ENCODE data around the gene RASL11B. TPM values are rescaled to one million over a fixed set of nuclear protein-coding genes. Genes with fewer than 3 reads are reported as not detected.

Gene RASL11B
- total RNA-seq, 1 donor from 2014 or later, result 1.3 TPM

DNA sequence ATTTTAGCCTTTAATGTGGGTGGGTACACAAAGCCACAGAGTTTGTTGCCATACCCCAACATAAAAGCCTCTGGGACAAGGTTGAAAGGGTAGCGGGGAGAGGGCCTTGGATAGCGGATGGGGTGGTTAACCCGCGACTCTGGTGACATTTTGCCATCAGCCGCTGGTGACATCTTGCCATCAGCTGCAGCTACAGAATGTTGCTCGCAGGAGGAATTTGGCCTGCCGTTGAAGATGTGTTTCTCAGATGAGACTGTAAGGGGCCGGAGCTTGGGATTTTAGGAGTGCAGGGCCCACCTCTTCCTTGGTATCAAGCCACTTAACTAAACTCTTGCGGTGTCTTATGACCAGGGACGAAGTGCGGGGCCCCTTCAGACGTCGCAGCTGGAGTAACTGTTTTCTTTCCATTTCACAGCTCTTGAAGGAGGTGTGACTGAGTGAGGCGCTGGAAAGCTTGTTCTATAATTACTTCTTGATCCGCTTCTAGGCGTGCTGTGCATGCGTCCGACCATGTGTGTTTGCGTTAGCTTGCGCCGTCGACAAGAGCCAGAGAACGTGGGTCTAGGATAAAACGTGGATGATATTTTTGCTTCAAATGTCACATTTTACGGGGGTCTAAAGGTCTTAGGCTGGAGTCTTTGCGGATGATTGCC, 820 bp upstream of the RASL11B start:
- Histone ChIP-seq H3K4me3 (ENCODE audit: low read depth, low read length) (peak overlapping the region; percentile 69), H3K36me3 (ENCODE audit: control insufficient read depth, insufficient read depth, low read length) (peaks cover 3% of the 10 kb centered on the region), H3K27me3 (ENCODE audit: control insufficient read depth, insufficient read depth, low read length) (no peaks in the 10 kb centered on the region)
- FAIRE-seq (peak; percentile 18), DNase-seq (ENCODE audit: low read depth) (no peak)
- TF ChIP-seq, protein P1, sequence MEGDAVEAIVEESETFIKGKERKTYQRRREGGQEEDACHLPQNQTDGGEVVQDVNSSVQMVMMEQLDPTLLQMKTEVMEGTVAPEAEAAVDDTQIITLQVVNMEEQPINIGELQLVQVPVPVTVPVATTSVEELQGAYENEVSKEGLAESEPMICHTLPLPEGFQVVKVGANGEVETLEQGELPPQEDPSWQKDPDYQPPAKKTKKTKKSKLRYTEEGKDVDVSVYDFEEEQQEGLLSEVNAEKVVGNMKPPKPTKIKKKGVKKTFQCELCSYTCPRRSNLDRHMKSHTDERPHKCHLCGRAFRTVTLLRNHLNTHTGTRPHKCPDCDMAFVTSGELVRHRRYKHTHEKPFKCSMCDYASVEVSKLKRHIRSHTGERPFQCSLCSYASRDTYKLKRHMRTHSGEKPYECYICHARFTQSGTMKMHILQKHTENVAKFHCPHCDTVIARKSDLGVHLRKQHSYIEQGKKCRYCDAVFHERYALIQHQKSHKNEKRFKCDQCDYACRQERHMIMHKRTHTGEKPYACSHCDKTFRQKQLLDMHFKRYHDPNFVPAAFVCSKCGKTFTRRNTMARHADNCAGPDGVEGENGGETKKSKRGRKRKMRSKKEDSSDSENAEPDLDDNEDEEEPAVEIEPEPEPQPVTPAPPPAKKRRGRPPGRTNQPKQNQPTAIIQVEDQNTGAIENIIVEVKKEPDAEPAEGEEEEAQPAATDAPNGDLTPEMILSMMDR (IDR thresholded peaks at IDR 0.05; ENCODE audit: insufficient read depth, low read length, severe bottlenecking), result no peak

DNA sequence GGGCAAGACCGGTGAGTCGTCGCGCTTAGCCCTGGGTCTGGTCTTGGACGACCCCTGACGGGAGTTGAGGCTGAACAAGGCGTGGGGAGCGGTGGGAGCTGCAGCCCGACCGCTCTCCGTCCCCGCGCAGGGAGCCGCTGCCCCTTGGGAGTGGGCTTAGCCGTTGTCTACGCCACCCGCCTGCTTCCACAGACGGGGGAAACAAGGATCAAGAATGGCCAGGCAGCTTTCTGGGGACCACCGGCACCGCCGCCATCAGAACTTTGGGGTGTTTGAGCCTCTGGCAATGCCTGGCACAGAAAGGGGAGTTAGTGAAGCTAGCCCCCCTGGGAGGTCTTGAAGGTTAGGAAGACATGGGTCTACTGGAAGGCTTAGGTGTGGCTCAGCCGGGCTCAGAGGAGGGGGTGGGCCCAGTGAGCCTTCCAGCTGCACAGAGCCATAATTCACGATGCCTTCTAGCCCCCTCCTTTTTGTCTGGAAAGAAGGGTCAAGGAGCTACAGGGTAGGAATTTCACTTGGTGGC, 583 bp downstream of the RASL11B start:
- DNase-seq (ENCODE audit: low read depth), result no peak
- Histone ChIP-seq H3K27me3 (ENCODE audit: control insufficient read depth, insufficient read depth, low read length) (no peaks in the 10 kb centered on the region), H3K4me3 (ENCODE audit: low read depth, low read length) (peak overlapping the region; percentile 69), H3K36me3 (ENCODE audit: control insufficient read depth, insufficient read depth, low read length) (peaks cover 3% of the 10 kb centered on the region)
- TF ChIP-seq, protein P1 (IDR thresholded peaks at IDR 0.05; ENCODE audit: insufficient read depth, low read length, severe bottlenecking), result no peak
- no peak for FAIRE-seq

DNA sequence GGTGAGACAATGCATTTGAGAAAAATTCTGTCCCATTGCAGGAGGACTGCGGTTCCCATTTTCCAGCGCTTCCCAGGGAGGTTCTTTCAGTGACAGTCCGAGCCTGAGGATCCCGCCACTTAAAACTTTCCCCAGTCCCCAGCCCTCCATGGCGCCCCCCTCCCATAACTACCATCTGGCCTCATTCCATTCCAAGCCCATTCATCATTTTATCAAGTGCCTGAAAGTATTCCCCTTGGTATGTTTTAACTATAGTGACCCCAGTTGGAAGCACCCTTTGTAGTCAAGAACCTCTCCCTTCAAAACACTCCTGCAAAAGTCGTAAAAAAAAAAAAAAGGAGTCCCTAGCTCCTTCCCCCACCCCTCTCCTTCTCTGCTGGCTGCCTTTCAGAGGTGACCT, 1.2 kb downstream of the RASL11B start:
- FAIRE-seq, result no peak
- H3K4me3 ChIP-seq (ENCODE audit: low read depth, low read length), result no peak overlapping the region
- TF ChIP-seq, protein P1 (IDR thresholded peaks at IDR 0.05; ENCODE audit: insufficient read depth, low read length, severe bottlenecking), result no peak
- no peak for DNase-seq (ENCODE audit: low read depth)
- H3K36me3 ChIP-seq (ENCODE audit: control insufficient read depth, insufficient read depth, low read length), result peaks cover 3% of the 10 kb centered on the region
- no peaks in the 10 kb centered on the region for H3K27me3 ChIP-seq (ENCODE audit: control insufficient read depth, insufficient read depth, low read length)

DNA sequence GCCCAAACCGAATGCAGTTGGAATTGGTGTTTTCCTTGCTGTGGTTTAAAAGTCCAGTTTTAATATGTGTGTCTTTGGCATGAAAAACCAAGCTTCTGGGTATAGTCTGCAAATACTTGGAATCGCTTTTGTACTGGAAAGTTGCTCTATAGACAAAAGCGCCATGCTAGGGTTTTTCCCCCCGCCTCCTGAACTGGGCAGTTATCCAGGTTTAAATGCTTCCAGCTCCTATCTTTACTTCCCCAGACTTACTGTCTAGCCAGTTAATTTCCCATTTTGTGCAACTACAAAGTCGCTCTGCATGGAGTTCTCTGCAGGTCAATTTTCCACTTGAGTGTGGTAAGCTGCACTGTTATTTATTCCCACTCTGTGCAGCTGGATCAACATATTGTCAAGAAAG, 2.7 kb downstream of the RASL11B start:
- Histone ChIP-seq H3K27me3 (ENCODE audit: control insufficient read depth, insufficient read depth, low read length) (no peaks in the 10 kb centered on the region), H3K4me3 (ENCODE audit: low read depth, low read length) (no peak overlapping the region), H3K36me3 (ENCODE audit: control insufficient read depth, insufficient read depth, low read length) (peaks cover 3% of the 10 kb centered on the region)
- TF ChIP-seq, protein P1 (IDR thresholded peaks at IDR 0.05; ENCODE audit: insufficient read depth, low read length, severe bottlenecking), result no peak
- no peak for FAIRE-seq
- no peak for DNase-seq (ENCODE audit: low read depth)

DNA sequence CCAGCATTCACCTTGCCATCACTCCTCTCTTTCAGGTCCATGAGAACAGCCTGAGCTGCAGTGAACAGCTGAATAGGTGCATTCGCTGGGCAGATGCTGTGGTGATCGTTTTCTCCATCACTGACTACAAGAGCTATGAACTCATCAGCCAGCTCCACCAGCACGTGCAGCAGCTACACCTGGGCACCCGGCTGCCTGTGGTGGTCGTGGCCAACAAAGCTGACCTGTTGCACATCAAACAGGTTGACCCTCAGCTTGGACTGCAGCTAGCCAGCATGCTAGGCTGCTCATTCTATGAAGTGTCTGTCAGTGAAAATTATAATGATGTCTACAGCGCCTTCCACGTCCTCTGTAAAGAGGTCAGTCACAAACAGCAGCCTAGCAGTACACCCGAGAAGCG, 3.2 kb downstream of the RASL11B start:
- TF ChIP-seq, protein P1 (IDR thresholded peaks at IDR 0.05; ENCODE audit: insufficient read depth, low read length, severe bottlenecking), result no peak
- DNase-seq (ENCODE audit: low read depth), result no peak
- FAIRE-seq, result no peak
- no peak overlapping the region for H3K4me3 ChIP-seq (ENCODE audit: low read depth, low read length)
- no peaks in the 10 kb centered on the region for H3K27me3 ChIP-seq (ENCODE audit: control insufficient read depth, insufficient read depth, low read length)
- peaks cover 3% of the 10 kb centered on the region for H3K36me3 ChIP-seq (ENCODE audit: control insufficient read depth, insufficient read depth, low read length)

DNA sequence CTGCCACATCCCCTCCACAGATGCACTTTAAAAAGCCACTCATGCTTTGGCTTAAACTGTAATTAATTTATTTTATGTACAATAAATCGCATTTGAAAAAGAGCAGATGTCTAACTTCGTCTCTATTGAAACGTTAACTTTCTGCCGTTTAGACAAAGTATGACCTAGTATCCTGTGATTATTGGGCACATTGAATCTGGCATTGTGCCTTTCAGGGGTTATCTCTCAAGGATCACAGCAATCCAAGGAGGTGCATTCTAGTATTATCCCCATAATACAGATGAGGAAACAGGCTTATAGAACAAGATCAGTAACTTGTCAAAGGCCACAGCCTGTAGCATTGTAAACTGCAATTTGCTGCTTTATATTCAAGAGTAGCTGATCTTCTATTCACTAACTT, 4.6 kb downstream of the RASL11B start:
- TF ChIP-seq, protein P1 (IDR thresholded peaks at IDR 0.05; ENCODE audit: insufficient read depth, low read length, severe bottlenecking), result no peak
- Histone ChIP-seq H3K36me3 (ENCODE audit: control insufficient read depth, insufficient read depth, low read length) (peaks cover 3% of the 10 kb centered on the region), H3K27me3 (ENCODE audit: control insufficient read depth, insufficient read depth, low read length) (no peaks in the 10 kb centered on the region), H3K4me3 (ENCODE audit: low read depth, low read length) (no peak overlapping the region)
- DNase-seq (ENCODE audit: low read depth) (no peak), FAIRE-seq (no peak)
